HG03575 (cell line): ENCODE results near the gene SLC7A10.

Source experiments
- ATAC-seq: cut with Tn5 transposase; IDR thresholded peaks from one replicate; pipeline ENCODE4 v1.9.1; 2021; ENCODE audit not compliant: unreplicated experiment, insufficient number of reproducible peaks, low FRiP score; ENCODE audit errors: extremely low read depth

SLC7A10 gene

GRCh38 chr19:33240181-33240771 is 14.6 kb upstream of the SLC7A10 start:
- no peak for ATAC-seq

- ATAC-seq, result no peak
Measured at GRCh38 chr19:33239223-33239975, 13.7 kb upstream of the SLC7A10 start.

- no peak for ATAC-seq
Measured at GRCh38 chr19:33238481-33239149, 13.0 kb upstream of the SLC7A10 start.

GRCh38 chr19:33236696-33237390 is 11.2 kb upstream of the SLC7A10 start:
- ATAC-seq, result no peak

GRCh38 chr19:33235996-33236350 is 10.3 kb upstream of the SLC7A10 start:
- ATAC-seq, result no peak

GRCh38 chr19:33235269-33235995 is 9.8 kb upstream of the SLC7A10 start:
- no peak for ATAC-seq

- ATAC-seq, result no peak
Measured at GRCh38 chr19:33234736-33235135, 9.1 kb upstream of the SLC7A10 start.

GRCh38 chr19:33234092-33234491 is 8.4 kb upstream of the SLC7A10 start:
- ATAC-seq, result no peak

- ATAC-seq, result no peak
Measured at GRCh38 chr19:33233056-33233873, 7.6 kb upstream of the SLC7A10 start.

GRCh38 chr19:33232656-33233055 is 7.0 kb upstream of the SLC7A10 start:
- ATAC-seq, result no peak

- no peak for ATAC-seq
Measured at GRCh38 chr19:33231511-33231910, 5.9 kb upstream of the SLC7A10 start.

- ATAC-seq, result no peak
Measured at GRCh38 chr19:33229962-33230361, 4.3 kb upstream of the SLC7A10 start.

GRCh38 chr19:33227870-33228599 is 2.4 kb upstream of the SLC7A10 start:
- ATAC-seq, result no peak

- ATAC-seq, result no peak
Measured at GRCh38 chr19:33227242-33227650, 1.6 kb upstream of the SLC7A10 start.

- no peak for ATAC-seq
Measured at GRCh38 chr19:33226550-33227241, 1.0 kb upstream of the SLC7A10 start.

GRCh38 chr19:33224694-33225457 is 774 bp downstream of the SLC7A10 start:
- ATAC-seq, result no peak
